Spleen (tissue), 11 donors: ENCODE measurements around the gene TBC1D24. TPM values are rescaled to one million over a fixed set of nuclear protein-coding genes. Genes with fewer than 3 reads are reported as not detected.

Source experiments
- DNase-seq: peaks from one replicate; pipeline ENCODE4 v3.0.0-alpha.2; 2020
- H3K27ac ChIP-seq, 8 donors: fragments of 200-600 bp; sonication (generic) in 7 of 8; 1 replicate in 4 of 8; 2 replicates in 4 of 8; pipeline versions ENCODE4 v1.5.0 to v1.8.0; 2016 to 2021; ENCODE audit warnings: inconsistent platforms in 4 of 8, mild to moderate bottlenecking in 4 of 8, moderate library complexity in 1 of 8
- H3K27me3 ChIP-seq, 7 donors: fragments of 200-600 bp; sonication (generic) in 6 of 7; replicated peaks in 1 of 7; 1 replicate in 4 of 7; 2 replicates in 3 of 7; pipeline versions ENCODE4 v1.5.0 to v1.8.0; 2016 to 2021; ENCODE audit warnings: inconsistent platforms in 3 of 7, mild to moderate bottlenecking in 1 of 7
- H3K36me3 ChIP-seq, 6 donors: fragments of 200-600 bp; sonication (generic) in 5 of 6; 1 replicate in 4 of 6; 2 replicates in 2 of 6; pipeline versions ENCODE4 v1.5.0 to v1.8.0; 2016 to 2021; ENCODE audit warnings: inconsistent platforms in 2 of 6
- H3K4me1 ChIP-seq, 6 donors: fragments of 200-600 bp; sonication (generic) in 5 of 6; 1 replicate in 3 of 6; 2 replicates in 3 of 6; pipeline versions ENCODE4 v1.5.0 to v1.8.0; 2016 to 2021; ENCODE audit warnings: inconsistent platforms in 3 of 6
- H3K4me3 ChIP-seq, 8 donors: fragments of 200-600 bp; sonication (generic) in 7 of 8; 1 replicate in 4 of 8; 2 replicates in 4 of 8; pipeline versions ENCODE4 v1.5.0 to v1.8.0; 2016 to 2021; ENCODE audit warnings: inconsistent platforms in 4 of 8, mild to moderate bottlenecking in 4 of 8, moderate library complexity in 2 of 8
- H3K9me3 ChIP-seq, 8 donors: fragments of 200-600 bp; sonication (generic) in 7 of 8; 1 replicate in 4 of 8; 2 replicates in 4 of 8; pipeline versions ENCODE4 v1.5.0 to v1.8.0; 2016 to 2021; ENCODE audit warnings: inconsistent platforms in 4 of 8
- POLR2A ChIP-seq, 3 donors: fragments of 450-650 bp; IDR thresholded peaks; one replicate each; pipeline ENCODE4 v1.5.1; 2017; ENCODE audit warnings: antibody characterized with exemption in 3 of 3, mild to moderate bottlenecking in 1 of 3
- POLR2AphosphoS5 ChIP-seq, 3 donors: sonication (generic); formaldehyde crosslinking; IDR thresholded peaks; one replicate each; pipeline ENCODE4 v1.5.1; 2017; ENCODE audit warnings: antibody characterized with exemption in 3 of 3
- WGBS, 5 donors: extraction: QIAGEN DNeasy Blood & Tissue Kit in 3 of 5; methylation state at CpG; one replicate each; pipeline versions ENCODE4 v1.1.5 to v1.1.7; 2013 to 2018; 5-methylcytosine and 5-hydroxymethylcytosine counted together
- intact Hi-C: fragments of 100-400 bp; cut with DNase I; formaldehyde crosslinking; loops from one replicate; pipeline ENCODE4 v1.15.0; 2023; ENCODE audit warnings: low total_unique reads
- polyA plus RNA-seq, 3 donors: library from polyadenylated mRNA; stranded (reverse); fragments of 200-250 nt; gene quantifications; one replicate each; pipeline ENCODE4 v1.2.1, GENCODE V29; 2013
- total RNA-seq, 7 donors: library from RNA; depleted of rRNA in 3 of 7; stranded (reverse); fragments of >200 nt in 3 of 7; fragmentation: NEBNext Ultra II Directional in 4 of 7; extraction: Animal tissue kit (Norgen Biotek cat#: 25700) in 4 of 7; gene quantifications; one replicate each; pipeline versions ENCODE4 v1.1.0 to v1.2.1, GENCODE V29; 2016 to 2021
- TF ChIP-seq, protein P1 (sequence below), 11 experiments: fragments of 200-600 bp in 7 of 11; fragments of 450-650 bp in 4 of 11; sonication (generic) in 4 of 11; IDR thresholded peaks in 8 of 11; conservative IDR thresholded peaks in 3 of 11; 1 replicate in 7 of 11; 2 replicates in 4 of 11; pipeline versions ENCODE4 v1.4.0 to v1.8.0; 2016 to 2021; ENCODE audit warnings: antibody characterized with exemption in 11 of 11, inconsistent platforms in 4 of 11, mild to moderate bottlenecking in 1 of 11
- donor health status: healthy with polysubstance abuse.
- donor health status: DM: no; HTN: no; CAD: no; lungs with moderate emphysema.
- donor health status: DM: no; HTN: no; CAD: no.
- donor health status: Bipolar disorder and iron deficiency.
- donor health status: healthy.
- donor health status: DM: no; HTN: no; CAD: no.
- donor health status: DM: yes; HTN: yes; CAD: no.

The TBC1D24 gene
- total and polyA plus RNA-seq, 10 donors, result 2.2 to 15.3 (median 11.3) TPM

DNA sequence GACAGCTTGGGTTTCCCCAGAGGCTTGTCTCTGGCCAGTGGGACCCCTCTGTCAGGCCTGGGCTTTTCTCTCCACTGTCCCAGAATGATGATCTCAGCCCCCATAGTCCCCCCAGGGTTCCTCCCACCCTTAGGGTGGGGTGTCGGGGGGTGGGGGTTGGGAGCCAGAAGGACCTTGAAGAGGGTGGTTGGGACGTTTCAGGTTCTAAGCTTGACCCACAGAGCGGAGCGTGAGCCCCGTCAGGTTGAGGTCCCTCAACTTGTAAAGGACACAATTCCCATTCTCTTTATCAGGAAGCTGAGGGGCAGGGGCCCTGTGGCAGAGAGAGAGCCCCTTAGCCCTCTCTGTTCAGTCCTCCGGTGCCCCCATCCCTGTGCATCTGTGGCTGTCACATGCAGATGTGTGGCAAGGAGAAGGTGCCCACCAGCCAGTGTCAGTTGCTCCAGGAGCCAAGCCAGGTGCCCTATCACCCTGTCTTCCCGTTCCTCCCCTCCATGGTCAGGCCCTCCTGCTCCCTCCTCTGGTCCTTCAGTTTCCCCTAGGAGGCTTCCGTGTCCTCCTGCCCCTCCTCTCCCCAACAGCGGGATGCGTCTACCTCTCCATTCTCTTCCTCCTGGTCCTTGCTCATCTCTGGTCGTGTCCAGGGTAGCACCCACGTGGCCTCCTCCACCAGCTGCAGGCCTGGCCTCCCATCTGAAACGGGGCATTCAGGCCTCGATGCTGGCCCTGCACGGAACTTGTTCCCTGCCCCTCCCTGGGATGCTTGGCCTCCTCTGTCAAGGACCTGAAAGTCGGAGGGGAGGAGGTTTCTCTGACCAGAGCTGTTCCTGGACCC lies 5.3 kb upstream of the TBC1D24 start:
- DNase-seq, result no peak
- peaks cover 14 to 77% (median 66%) of the 10 kb centered on the region in 6 donors for H3K4me1 ChIP-seq
- no peaks in the 10 kb centered on the region for H3K9me3 ChIP-seq
- intact Hi-C loops, result no loop called here
- H3K4me3 ChIP-seq, result no peak overlapping the region
- H3K36me3 ChIP-seq, result no peaks in the 10 kb centered on the region
- TF ChIP-seq POLR2A (IDR thresholded peaks at IDR 0.05) (no peak), POLR2AphosphoS5 (IDR thresholded peaks at IDR 0.05) (no peak)
- TF ChIP-seq, protein P1, sequence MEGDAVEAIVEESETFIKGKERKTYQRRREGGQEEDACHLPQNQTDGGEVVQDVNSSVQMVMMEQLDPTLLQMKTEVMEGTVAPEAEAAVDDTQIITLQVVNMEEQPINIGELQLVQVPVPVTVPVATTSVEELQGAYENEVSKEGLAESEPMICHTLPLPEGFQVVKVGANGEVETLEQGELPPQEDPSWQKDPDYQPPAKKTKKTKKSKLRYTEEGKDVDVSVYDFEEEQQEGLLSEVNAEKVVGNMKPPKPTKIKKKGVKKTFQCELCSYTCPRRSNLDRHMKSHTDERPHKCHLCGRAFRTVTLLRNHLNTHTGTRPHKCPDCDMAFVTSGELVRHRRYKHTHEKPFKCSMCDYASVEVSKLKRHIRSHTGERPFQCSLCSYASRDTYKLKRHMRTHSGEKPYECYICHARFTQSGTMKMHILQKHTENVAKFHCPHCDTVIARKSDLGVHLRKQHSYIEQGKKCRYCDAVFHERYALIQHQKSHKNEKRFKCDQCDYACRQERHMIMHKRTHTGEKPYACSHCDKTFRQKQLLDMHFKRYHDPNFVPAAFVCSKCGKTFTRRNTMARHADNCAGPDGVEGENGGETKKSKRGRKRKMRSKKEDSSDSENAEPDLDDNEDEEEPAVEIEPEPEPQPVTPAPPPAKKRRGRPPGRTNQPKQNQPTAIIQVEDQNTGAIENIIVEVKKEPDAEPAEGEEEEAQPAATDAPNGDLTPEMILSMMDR (IDR thresholded peaks at IDR 0.05 in 8 of 11, conservative IDR thresholded peaks at IDR 0.05 in 3 of 11), result no peak
- peaks cover 0 to 83% (median 65%) of the 10 kb centered on the region in 7 donors for H3K27me3 ChIP-seq
- no peak overlapping the region for H3K27ac ChIP-seq
- WGBS, 5 donors, result 53 to 60% (median 56%) methylated on average over 15 to 16 of the region's 16 CpGs

DNA sequence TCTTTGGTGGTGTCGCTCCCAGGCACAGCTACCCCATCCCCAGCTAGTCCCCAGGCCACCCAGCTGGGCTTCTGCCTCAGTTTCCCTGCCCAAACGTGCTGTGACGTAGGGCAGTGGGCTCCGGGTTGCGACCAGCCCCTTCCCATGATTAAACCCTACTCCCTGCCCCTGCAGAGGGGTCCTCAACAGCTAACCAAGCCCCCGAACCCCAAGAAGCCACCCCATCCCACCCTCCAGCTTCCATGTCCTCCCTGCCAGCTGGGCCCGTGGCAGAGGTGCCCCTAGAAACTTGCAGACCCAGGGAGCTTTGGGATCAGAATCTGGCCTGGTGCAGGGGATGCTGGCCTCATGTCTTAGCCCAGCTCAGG lies 4.7 kb upstream of the TBC1D24 start:
- DNase-seq, result no peak
- H3K27me3 ChIP-seq, result peaks cover 0 to 83% (median 65%) of the 10 kb centered on the region in 7 donors
- TF ChIP-seq, protein P1 (IDR thresholded peaks at IDR 0.05 in 8 of 11, conservative IDR thresholded peaks at IDR 0.05 in 3 of 11), result no peak
- TF ChIP-seq POLR2A (IDR thresholded peaks at IDR 0.05) (no peak), POLR2AphosphoS5 (IDR thresholded peaks at IDR 0.05) (no peak)
- no peaks in the 10 kb centered on the region for H3K9me3 ChIP-seq
- peaks cover 14 to 78% (median 67%) of the 10 kb centered on the region in 6 donors for H3K4me1 ChIP-seq
- H3K36me3 ChIP-seq, result no peaks in the 10 kb centered on the region
- H3K4me3 ChIP-seq, result no peak overlapping the region
- intact Hi-C loops, result no loop called here
- no peak overlapping the region for H3K27ac ChIP-seq
- 84 to 89% (median 86%) methylated on average over 3 to 7 of the region's 7 CpGs for WGBS, 5 donors

DNA sequence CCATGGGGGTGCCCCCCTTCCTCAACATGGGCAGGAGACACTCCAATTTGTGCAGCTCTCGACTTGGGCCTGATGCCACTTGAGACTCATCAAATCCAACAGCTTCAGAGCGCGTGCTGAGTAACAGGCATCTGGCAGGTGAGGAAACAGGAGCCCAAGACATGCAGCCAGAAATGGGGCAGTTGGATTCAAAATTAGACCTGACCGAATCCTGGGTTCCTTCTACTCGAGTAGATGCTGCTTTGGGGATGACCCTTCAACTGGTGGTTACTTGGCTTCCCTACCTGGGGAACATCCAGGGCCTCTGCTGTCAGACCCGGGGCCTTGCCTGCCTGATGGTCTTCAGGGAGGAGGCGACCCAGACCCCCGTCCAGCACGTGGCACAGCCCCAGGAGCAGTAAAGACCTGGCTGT lies 4.3 kb upstream of the TBC1D24 start:
- peak overlapping the region in 1 of 8 donors; percentile 55 for H3K4me3 ChIP-seq
- WGBS, 5 donors, result 35 to 59% (median 41%) methylated on average over 8 to 9 of the region's 9 CpGs
- intact Hi-C loops, result no loop called here
- H3K9me3 ChIP-seq, result no peaks in the 10 kb centered on the region
- H3K4me1 ChIP-seq, result peaks cover 16 to 82% (median 70%) of the 10 kb centered on the region in 6 donors
- DNase-seq, result no peak
- H3K27ac ChIP-seq, result no peak overlapping the region
- H3K27me3 ChIP-seq, result peaks cover 0 to 83% (median 65%) of the 10 kb centered on the region in 7 donors
- TF ChIP-seq, protein P1 (IDR thresholded peaks at IDR 0.05 in 8 of 11, conservative IDR thresholded peaks at IDR 0.05 in 3 of 11), result no peak
- TF ChIP-seq POLR2A (IDR thresholded peaks at IDR 0.05) (no peak), POLR2AphosphoS5 (IDR thresholded peaks at IDR 0.05) (no peak)
- H3K36me3 ChIP-seq, result no peaks in the 10 kb centered on the region

DNA sequence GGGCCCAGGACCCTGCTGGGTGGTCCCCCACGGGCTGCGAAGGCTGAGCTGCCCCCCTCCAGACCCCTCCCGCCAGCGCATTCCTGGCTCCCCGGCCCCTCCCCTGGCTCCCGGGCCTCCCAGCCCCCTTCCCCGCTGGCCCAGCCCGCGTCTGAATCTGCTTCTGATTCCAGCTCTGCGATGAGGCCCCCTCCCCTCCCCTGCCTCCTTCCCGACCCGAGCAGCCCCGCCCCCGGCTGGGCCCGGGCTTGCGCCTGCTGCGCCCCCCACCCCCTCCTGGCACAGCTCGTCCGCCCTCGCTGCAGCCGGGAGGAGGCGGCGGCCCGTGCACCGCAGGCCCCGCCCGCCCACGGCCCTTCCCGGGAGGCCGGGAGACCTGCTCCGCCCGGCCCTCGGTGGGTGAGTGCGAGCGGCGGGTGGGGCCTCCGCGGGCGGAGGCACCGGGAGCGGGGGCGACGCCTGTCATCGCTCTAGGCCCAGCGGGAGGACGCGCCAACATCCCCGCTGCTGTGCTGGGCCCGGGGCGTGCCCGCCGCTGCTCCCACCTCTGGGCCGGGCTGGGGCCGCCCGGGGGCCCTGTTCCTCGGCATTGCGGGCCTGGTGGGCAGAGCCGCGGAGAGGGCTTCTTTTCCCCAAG lies 3.8 kb upstream of the TBC1D24 start, which contains the start of gene NTN3:
Gene NTN3, plus strand, starts transcription at position 282 of the 637 bp plus-strand sequence. CDS start 405 bp downstream, outside the sequence.
- 1 to 3% (median 2%) methylated on average over 11 to 59 of the region's 59 CpGs for WGBS, 5 donors

More for the DNA sequence above, 3.8 kb upstream of the TBC1D24 start, which contains the start of gene NTN3:
- intact Hi-C loops, result no loop called here
- DNase-seq, result no peak
- TF ChIP-seq POLR2A (IDR thresholded peaks at IDR 0.05) (no peak), POLR2AphosphoS5 (IDR thresholded peaks at IDR 0.05) (no peak)
- TF ChIP-seq, protein P1 (IDR thresholded peaks at IDR 0.05 in 8 of 11, conservative IDR thresholded peaks at IDR 0.05 in 3 of 11), result no peak
- Histone ChIP-seq H3K27ac (no peak within 1 kb of the TSS), H3K27me3 (peaks cover 0 to 83% (median 65%) of the 10 kb centered on the region in 7 donors), H3K4me3 (peak within 1 kb of the TSS in 4 of 8 donors; percentile 10 to 55 (median 20)), H3K4me1 (peaks cover 20 to 88% (median 75%) of the 10 kb centered on the region in 6 donors), H3K9me3 (no peaks in the 10 kb centered on the region), H3K36me3 (no peaks in the 10 kb centered on the region)
